OCI-LY3 (cell line): ENCODE measurements around the gene MYL7.

Experiments used
- CTCF ChIP-seq: fragments of 200-600, 300-600 bp; sonication (generic); IDR thresholded peaks from 2 replicates; pipeline ENCODE4 v1.5.1; 2014; ENCODE audit warnings: antibody characterized with exemption, low read length, low read depth
- EZH2phosphoT487 ChIP-seq: fragments of 200-600 bp; shearing (Covaris generic); IDR thresholded peaks from 2 replicates; pipeline ENCODE4 v1.6.1; 2018; ENCODE audit warnings: antibody characterized with exemption, mixed run types, low read depth

- no peak for TF ChIP-seq CTCF
- TF ChIP-seq EZH2phosphoT487 = no peak
These were observed 791 bp downstream of the MYL7 start for GRCh38 chr7:44140341-44140740.
